GM18519 (cell line): ENCODE data around the gene GIGYF2.
"Not testable (repeated sequence)": the region's sequence is repeated elsewhere in the genome, so short reads cannot be mapped to it uniquely, and the experiment has no call there.

ENCODE experiments used
- ATAC-seq: cut with Tn5 transposase; IDR thresholded peaks from one replicate; pipeline ENCODE4 v1.9.1; 2021; ENCODE audit warnings: mild to moderate bottlenecking, moderate library complexity; ENCODE audit not compliant: unreplicated experiment, low FRiP score

The GIGYF2 gene

GRCh38 chr2:232890536-232890895, 193.4 kb downstream of the GIGYF2 start:
- no peak for ATAC-seq

- ATAC-seq, result no peak
These were observed 193.9 kb downstream of the GIGYF2 start for GRCh38 chr2:232890896-232891601.

DNA sequence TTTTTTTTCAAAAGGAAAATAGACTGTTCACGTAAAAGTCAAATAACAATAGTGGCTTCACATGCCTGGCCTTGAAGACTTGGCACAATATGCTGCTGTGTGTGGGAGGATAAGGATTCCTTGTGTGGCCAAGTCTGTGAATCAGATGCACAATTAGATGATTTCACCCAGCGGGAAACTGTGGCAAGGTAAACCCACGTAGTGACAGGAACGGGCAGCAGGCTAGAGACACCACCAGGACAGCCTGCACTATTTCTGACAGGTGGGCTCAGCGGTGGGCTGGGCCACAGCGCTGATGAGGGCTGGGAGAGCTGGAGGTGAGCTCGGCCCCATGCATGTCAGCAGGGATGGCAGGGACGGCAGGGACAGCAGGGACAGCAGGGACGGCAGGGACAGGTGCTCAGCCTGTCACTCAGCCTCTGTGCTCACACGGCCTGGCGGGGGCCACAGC, 194.5 kb downstream of the GIGYF2 start:
- ATAC-seq, result no peak

DNA sequence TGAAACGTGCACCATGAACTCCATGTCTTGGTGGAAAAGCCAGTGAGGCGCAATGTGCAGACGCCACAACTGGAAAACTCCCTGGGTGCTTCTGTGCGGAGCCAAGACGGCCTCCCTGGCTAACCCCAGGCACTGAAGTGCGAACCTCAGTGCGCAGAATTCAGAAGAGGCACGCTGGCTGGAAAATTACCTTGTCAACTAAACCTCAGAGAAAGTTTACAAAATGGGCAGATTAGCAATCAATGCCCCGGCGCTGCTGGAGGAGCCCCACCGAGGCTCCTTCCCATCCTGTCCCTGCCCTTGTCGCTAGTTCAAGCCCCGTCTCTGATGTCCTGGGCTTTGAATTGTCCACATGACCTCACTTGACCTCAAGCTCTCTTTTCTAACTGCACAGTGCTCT, 195.1 kb downstream of the GIGYF2 start:
- no peak for ATAC-seq

- ATAC-seq, result no peak
These were observed 195.7 kb downstream of the GIGYF2 start for GRCh38 chr2:232892843-232893242.

DNA sequence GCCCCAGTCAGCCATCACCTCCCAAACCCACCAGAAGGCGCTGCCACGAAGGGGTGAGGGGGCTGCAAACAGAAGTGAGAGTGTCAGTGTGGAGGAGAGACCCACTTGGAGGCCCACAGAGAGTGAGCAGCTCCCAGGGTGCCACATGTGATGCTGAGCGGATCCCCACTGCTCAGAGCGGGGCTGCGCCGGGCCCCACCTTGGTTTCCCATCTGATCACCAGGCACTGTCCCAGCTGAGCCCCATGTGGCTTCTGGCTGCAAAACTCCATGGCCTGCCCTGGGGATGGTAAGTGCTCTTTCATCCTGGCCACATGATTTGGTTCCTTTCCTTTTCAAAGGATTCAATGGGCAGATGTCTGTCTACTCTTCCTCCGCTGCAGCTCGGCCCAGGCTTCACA, 196.7 kb downstream of the GIGYF2 start:
- ATAC-seq, result no peak

DNA sequence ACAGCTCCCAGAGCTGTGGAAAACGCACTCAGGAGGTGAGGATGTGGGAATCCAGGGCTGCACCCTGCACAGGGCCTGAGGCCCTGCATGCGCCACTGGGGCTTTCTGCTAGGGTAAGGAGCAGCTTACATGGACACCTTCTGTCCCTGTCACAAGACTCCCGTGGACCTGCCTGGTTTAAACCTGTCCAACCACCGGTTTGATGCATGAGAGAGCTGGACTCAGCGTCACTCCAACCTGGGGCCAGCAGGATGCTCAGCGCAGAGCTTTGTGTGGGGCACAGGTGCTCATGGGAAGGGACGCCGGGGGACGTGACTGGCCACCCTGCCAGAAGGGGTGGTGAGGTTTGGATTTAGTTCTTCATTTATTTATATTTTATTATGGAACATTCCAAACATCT, 197.1 kb downstream of the GIGYF2 start:
- ATAC-seq, result no peak

DNA sequence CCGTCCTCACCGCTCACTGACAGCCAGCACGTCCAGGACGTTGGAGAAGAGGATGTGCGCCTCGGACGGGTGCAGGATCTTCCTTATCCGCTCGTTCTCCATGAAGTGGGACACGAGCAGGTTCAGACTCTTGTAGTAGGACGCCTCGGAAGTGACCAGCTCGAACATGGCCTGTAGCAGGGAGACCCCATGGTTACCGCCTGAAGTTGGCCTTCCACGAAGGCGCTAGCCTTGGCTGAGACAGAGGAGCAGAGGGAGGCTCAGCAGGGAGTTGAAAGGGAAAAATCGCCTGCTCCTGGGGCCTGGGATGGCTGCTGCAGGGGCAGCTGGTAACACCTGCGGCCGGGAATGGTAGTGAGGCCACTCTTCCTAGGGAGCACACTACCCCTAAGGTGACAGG, 197.6 kb downstream of the GIGYF2 start:
- no peak for ATAC-seq

DNA sequence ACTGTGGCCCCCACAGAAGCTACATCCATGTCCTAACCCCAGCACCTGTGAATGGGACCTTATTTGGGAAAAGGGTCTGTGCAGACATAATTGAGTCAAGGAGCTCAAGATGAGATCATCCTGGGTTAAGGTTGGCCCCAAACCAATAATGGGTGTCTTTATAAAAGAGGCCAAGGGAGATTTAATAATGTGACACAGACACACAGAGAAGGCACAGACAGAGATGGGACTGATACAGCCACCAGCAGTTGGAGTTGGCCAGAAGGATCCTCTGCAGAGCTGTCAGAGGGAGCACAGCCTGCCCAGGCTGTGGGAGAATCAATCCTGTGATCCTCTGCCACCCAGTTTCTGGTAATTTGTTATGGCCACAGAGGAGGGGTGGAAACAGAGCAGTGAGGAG, 199.0 kb downstream of the GIGYF2 start:
- ATAC-seq, result no peak

- no peak for ATAC-seq
These were observed 199.8 kb downstream of the GIGYF2 start for GRCh38 chr2:232896720-232897597.

GRCh38 chr2:232897598-232898408, 200.7 kb downstream of the GIGYF2 start:
- ATAC-seq, result no peak

DNA sequence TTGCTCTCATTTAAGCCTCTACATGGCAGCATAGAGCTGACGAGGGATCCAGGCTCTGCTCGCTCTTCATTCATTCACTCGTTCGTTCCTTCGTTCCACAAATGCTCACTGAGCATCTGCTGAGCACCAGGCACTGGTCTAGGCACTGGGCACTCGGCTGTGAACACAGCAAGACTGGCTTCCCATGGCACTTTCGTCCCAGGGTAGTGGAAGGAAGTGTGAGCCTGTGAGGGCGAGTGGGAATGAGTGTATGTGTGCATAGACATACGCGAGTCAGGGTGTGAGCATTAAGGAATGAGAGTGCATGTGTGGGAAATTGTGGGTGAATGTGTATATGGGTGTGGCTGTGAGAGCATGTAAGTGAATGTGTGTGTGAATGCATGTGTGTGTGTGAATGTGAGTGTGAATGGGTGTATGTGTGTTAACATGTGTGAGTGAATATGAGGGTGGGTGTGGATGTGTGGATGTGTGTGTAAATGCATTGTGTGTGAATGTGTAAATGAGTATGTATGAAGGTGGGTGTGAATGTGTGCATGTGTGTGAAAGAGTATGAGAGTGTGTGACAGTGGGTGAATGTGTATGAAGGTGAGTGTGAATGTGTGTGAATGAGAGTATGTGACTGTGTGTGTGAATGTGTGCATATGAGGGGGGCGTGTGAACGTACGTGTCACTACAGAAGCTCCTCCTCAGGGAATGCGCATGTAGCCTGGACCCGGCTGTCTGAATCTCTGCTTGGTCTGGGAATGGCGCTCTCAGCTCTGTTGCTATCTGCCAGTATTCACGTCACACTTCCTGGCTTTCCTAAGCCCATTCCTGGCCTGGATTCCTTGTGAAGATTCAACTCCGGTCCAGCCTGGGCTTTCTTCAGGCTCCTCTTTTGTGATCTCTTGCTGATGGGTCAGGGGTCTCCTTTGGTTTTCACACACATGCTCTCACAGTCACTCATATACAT, 201.7 kb downstream of the GIGYF2 start:
- ATAC-seq, result no peak

- no peak for ATAC-seq
These were observed 203.9 kb downstream of the GIGYF2 start for GRCh38 chr2:232900811-232901735.

- ATAC-seq, result no peak
These were observed 204.8 kb downstream of the GIGYF2 start for GRCh38 chr2:232901736-232902578.

DNA sequence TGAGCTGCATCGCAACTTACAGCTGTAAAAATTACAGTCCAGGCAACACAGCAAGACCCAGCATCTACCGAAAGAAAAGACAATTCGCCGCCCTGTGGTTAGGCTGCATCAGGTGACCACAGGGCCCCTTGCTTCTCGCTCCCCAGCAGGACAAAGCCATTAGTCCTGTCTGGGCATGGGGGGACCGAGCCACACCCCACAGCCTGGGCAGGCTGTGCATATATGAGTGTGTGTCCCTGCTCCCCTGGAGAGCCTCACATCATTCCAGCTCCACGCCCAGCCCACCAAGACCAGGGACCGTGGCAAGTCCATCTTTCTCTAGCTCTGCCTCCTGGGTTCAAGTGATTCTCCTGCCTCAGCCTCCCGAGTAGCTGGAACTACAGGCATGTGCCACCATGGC, 206.9 kb downstream of the GIGYF2 start:
- ATAC-seq, result no peak

DNA sequence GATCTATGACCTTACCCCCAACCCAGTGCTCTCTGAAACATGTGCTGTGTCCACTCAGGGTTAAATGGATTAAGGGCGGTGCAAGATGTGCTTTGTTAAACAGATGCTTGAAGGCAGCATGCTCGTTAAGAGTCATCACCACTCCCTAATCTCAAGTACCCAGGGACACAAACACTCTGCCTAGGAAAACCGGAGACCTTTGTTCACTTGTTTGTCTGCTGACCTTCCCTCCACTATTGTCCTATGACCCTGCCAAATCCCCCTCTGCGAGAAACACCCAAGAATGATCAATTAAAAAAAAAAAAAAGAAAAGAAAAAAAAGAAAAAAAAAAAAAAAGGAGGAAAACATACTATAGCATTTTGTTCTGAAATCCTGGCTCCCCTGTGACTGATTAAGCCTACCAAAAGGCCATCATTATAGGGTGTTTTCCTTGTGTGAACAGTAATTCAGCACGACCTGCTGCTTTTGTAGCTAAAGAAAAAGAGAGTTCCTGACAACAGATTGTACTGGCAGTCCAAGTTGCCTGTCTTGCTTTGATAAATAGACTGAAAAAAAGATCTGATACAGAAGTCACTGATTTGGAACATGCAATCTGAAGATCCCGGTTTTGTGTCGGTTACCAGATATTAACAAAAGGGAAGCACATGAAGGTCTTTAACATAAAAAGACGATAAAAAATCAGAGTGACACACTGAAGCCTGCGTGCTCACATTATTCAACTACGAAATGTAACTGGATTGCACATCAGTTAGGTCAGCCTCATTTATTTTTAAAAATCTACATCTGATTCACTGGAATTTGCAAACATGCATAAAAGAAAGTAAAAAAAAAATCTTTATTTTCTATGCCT, 210.0 kb downstream of the GIGYF2 start:
- not testable (repeated sequence) for ATAC-seq

GRCh38 chr2:232907718-232908085, 210.6 kb downstream of the GIGYF2 start:
- ATAC-seq, result not testable (repeated sequence)
